ENCODE data around the gene HOXB7.

The HOXB7 gene

GRCh38 chr17:48606892-48607614 is 3.8 kb downstream of the HOXB7 start:
- no peak for DNase-seq

GRCh38 chr17:48605991-48606891 is 4.6 kb downstream of the HOXB7 start:
- no peak for DNase-seq

- no peak for DNase-seq
Observed at GRCh38 chr17:48605409-48605919, 5.4 kb downstream of the HOXB7 start.

GRCh38 chr17:48604770-48605329 is 6.0 kb downstream of the HOXB7 start, which contains the start of gene HOXB6:
Gene HOXB6 (minus strand): TSS chr17:48604986. CDS start chr17:48598150, 6,836 bp downstream.
- DNase-seq, result no peak

- DNase-seq, result no peak
Observed at GRCh38 chr17:48603959-48604769, 6.7 kb downstream of the HOXB7 start.

- no peak for DNase-seq
Observed at GRCh38 chr17:48601539-48602425, 9.0 kb downstream of the HOXB7 start.

- DNase-seq, result no peak
Observed at GRCh38 chr17:48601207-48601538, 9.6 kb downstream of the HOXB7 start.

- DNase-seq, result no peak
Observed at GRCh38 chr17:48600244-48601098, 10.3 kb downstream of the HOXB7 start.

GRCh38 chr17:48599354-48599753 is 11.5 kb downstream of the HOXB7 start:
- no peak for DNase-seq

- no peak for DNase-seq
Observed at GRCh38 chr17:48598736-48599135, 12.1 kb downstream of the HOXB7 start.

- DNase-seq, result no peak
Observed at GRCh38 chr17:48597778-48598631, 12.8 kb downstream of the HOXB7 start.

GRCh38 chr17:48597528-48597777 is 13.4 kb downstream of the HOXB7 start:
- no peak for DNase-seq

GRCh38 chr17:48596735-48597527 is 13.9 kb downstream of the HOXB7 start:
- no peak for DNase-seq

GRCh38 chr17:48596000-48596734 is 14.7 kb downstream of the HOXB7 start:
- no peak for DNase-seq

- DNase-seq, result no peak
Observed at GRCh38 chr17:48595278-48595999, 15.4 kb downstream of the HOXB7 start.

GRCh38 chr17:48594538-48595277 is 16.1 kb downstream of the HOXB7 start:
- DNase-seq, result no peak
